Transverse colon (tissue), 4 donors: ENCODE data around the gene ACTR3C.

Experiments
- CTCF ChIP-seq, 5 experiments: fragments of 200-600 bp in 3 of 5; fragments of 450-650 bp in 2 of 5; sonication (generic) in 3 of 5; IDR thresholded peaks; 1 replicate in 2 of 5; 2 replicates in 3 of 5; pipeline ENCODE4 v1.5.1; 2016 to 2017; ENCODE audit warnings: antibody characterized with exemption in 5 of 5, inconsistent platforms in 3 of 5, mild to moderate bottlenecking in 2 of 5, moderate library complexity in 1 of 5
- EP300 ChIP-seq: sonication (generic); formaldehyde crosslinking; IDR thresholded peaks from one replicate; pipeline ENCODE4 v1.6.1; 2017; ENCODE audit warnings: antibody characterized with exemption, low read depth
- POLR2AphosphoS5 ChIP-seq, 3 donors: sonication (generic); formaldehyde crosslinking; IDR thresholded peaks; one replicate each; pipeline ENCODE4 v1.6.1; 2016; ENCODE audit warnings: antibody characterized with exemption in 3 of 3

- TF ChIP-seq CTCF (IDR thresholded peaks at IDR 0.05): no peak
- TF ChIP-seq EP300: no peak
- no peak for TF ChIP-seq POLR2AphosphoS5 (IDR thresholded peaks at IDR 0.05)
These were observed 35.8 kb upstream of the ACTR3C start for GRCh38 chr7:150358988-150359621.
